Parathyroid adenoma (tissue), 2 donors: Measurements from ENCODE around the gene TPGS2.

Experiments used
- H2AFZ ChIP-seq: fragments of 300-600 bp; sonication (generic); one replicate; pipeline ENCODE4 v1.7.0; 2017; ENCODE audit warnings: antibody characterized with exemption, mild to moderate bottlenecking
- H3K27ac ChIP-seq: fragments of 300-600 bp; sonication (generic); one replicate; pipeline ENCODE4 v1.7.0; 2017
- H3K27me3 ChIP-seq: fragments of 300-600 bp; sonication (generic); one replicate; pipeline ENCODE4 v1.7.0; 2017; ENCODE audit warnings: low read length; ENCODE audit not compliant: control insufficient read depth, insufficient read depth
- H3K36me3 ChIP-seq: fragments of 300-600 bp; sonication (generic); one replicate; pipeline ENCODE4 v1.7.0; 2017; ENCODE audit warnings: low read length; ENCODE audit not compliant: control insufficient read depth, insufficient read depth
- H3K4me1 ChIP-seq: fragments of 300-600 bp; sonication (generic); one replicate; pipeline ENCODE4 v1.7.0; 2017; ENCODE audit warnings: control low read depth
- H3K4me2 ChIP-seq: fragments of 300-600 bp; sonication (generic); one replicate; pipeline ENCODE4 v1.7.0; 2017; ENCODE audit warnings: low read length
- H3K4me3 ChIP-seq: fragments of 300-600 bp; sonication (generic); one replicate; pipeline ENCODE4 v1.7.0; 2017; ENCODE audit warnings: low read depth, low read length
- H3K79me2 ChIP-seq: fragments of 300-600 bp; sonication (generic); one replicate; pipeline ENCODE4 v1.7.0; 2017; ENCODE audit warnings: control low read depth
- H3K9ac ChIP-seq: fragments of 300-600 bp; sonication (generic); one replicate; pipeline ENCODE4 v1.7.0; 2017; ENCODE audit warnings: mild to moderate bottlenecking
- H3K9me3 ChIP-seq: fragments of 300-600 bp; sonication (generic); one replicate; pipeline ENCODE4 v1.7.0; 2017; ENCODE audit warnings: low read length; ENCODE audit not compliant: control insufficient read depth
- TF ChIP-seq, protein P1 (sequence below): fragments of 300-600 bp; sonication (generic); IDR thresholded peaks from one replicate; pipeline ENCODE4 v1.7.0; 2017; ENCODE audit warnings: antibody characterized with exemption, mild to moderate bottlenecking
- donor health status: primary hyperparathyroidism.

TPGS2 gene

DNA sequence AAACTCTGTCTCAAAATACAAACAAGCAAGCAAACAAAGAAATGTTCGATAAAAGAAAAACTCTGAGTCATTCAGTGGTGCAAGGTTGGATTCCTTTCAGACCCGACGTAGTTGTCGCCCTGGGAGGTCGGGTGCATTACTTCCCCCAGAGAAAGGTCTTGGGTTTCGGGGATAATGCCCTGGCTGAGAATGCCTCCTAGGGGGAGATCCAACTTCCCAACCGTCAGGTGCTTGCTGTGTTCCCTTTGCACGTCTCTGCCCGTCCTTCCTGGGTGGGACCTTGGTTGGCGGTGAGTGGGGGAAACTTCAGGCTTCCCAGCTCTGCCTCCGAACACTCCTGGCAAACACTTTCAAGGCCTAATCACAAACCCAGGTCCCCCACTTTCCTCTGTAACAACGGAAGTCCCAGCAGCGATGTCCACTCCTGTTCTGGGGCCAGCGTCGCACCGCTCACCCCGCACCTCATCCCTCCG, 609 bp downstream of the TPGS2 start:
- Histone ChIP-seq H3K4me1 (no peaks in the 10 kb centered on the region), H2AFZ (peak overlapping the region; percentile 95), H3K27me3 (no peaks in the 10 kb centered on the region), H3K79me2 (peaks cover 3% of the 10 kb centered on the region), H3K27ac (peak overlapping the region; percentile 73), H3K9me3 (no peaks in the 10 kb centered on the region), H3K4me2 (peak overlapping the region; percentile 96), H3K4me3 (peak overlapping the region; percentile 81), H3K9ac (no peak overlapping the region), H3K36me3 (no peaks in the 10 kb centered on the region)
- TF ChIP-seq, protein P1, sequence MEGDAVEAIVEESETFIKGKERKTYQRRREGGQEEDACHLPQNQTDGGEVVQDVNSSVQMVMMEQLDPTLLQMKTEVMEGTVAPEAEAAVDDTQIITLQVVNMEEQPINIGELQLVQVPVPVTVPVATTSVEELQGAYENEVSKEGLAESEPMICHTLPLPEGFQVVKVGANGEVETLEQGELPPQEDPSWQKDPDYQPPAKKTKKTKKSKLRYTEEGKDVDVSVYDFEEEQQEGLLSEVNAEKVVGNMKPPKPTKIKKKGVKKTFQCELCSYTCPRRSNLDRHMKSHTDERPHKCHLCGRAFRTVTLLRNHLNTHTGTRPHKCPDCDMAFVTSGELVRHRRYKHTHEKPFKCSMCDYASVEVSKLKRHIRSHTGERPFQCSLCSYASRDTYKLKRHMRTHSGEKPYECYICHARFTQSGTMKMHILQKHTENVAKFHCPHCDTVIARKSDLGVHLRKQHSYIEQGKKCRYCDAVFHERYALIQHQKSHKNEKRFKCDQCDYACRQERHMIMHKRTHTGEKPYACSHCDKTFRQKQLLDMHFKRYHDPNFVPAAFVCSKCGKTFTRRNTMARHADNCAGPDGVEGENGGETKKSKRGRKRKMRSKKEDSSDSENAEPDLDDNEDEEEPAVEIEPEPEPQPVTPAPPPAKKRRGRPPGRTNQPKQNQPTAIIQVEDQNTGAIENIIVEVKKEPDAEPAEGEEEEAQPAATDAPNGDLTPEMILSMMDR, result no peak

- H3K9me3 ChIP-seq, result no peaks in the 10 kb centered on the region
- H3K79me2 ChIP-seq, result peaks cover 3% of the 10 kb centered on the region
- H3K4me1 ChIP-seq, result no peaks in the 10 kb centered on the region
- no peak overlapping the region for H2AFZ ChIP-seq
- H3K4me2 ChIP-seq, result no peak overlapping the region
- H3K27ac ChIP-seq, result no peak overlapping the region
- no peak overlapping the region for H3K4me3 ChIP-seq
- H3K27me3 ChIP-seq, result no peaks in the 10 kb centered on the region
- TF ChIP-seq, protein P1, result no peak
- no peaks in the 10 kb centered on the region for H3K36me3 ChIP-seq
- H3K9ac ChIP-seq, result no peak overlapping the region
These were observed 2.2 kb downstream of the TPGS2 start for GRCh38 chr18:36826556-36826955.

DNA sequence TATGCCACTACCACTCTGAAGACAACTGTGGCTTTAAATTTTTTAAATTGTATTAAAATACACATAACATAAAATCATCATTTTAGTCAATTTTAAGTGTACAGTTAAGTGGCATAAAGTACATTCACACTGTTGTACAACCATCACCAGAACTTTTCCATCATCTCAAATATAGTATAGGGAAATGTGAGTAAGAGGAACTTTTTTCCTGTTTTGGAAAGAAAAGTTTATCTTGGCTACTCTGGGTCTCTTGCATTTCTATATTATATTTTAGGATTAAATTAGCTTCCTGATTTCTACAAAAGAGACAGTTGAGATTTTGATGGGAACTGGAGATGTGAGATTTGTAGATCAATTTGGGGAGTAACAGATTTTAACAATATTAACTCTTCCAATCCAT, 3.3 kb downstream of the TPGS2 start:
- no peaks in the 10 kb centered on the region for H3K36me3 ChIP-seq
- no peaks in the 10 kb centered on the region for H3K27me3 ChIP-seq
- H3K9ac ChIP-seq, result no peak overlapping the region
- peaks cover under 1% of the 10 kb centered on the region for H3K79me2 ChIP-seq
- TF ChIP-seq, protein P1, result no peak
- H3K9me3 ChIP-seq, result no peaks in the 10 kb centered on the region
- no peak overlapping the region for H2AFZ ChIP-seq
- no peak overlapping the region for H3K4me3 ChIP-seq
- H3K4me1 ChIP-seq, result no peaks in the 10 kb centered on the region
- no peak overlapping the region for H3K27ac ChIP-seq
- no peak overlapping the region for H3K4me2 ChIP-seq

DNA sequence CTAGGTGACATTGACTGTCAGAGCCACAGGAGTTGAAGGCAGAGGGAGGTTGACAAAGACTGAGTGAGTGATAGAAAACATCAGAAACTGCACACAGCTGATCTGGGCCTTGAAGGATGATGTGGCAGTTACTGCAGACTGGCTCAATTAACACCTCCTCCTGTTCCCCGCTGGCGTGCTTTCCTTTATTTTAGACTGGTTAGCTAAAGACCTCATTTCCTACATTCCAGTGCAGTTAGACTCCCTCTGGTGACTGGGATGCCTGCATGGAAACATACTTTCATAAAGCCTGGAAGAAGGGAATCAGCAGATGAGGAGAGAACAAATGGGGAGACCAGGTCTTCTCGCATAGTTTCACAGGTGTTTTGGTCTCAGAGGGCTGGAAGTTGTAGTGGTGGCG, 7.1 kb downstream of the TPGS2 start:
- Histone ChIP-seq H3K27me3 (no peaks in the 10 kb centered on the region), H3K4me3 (no peak overlapping the region)

GRCh38 chr18:36819621-36820020, 9.2 kb downstream of the TPGS2 start:
- no peak overlapping the region for H3K4me2 ChIP-seq
- no peak overlapping the region for H3K9ac ChIP-seq
- no peaks in the 10 kb centered on the region for H3K36me3 ChIP-seq
- H3K4me1 ChIP-seq, result no peaks in the 10 kb centered on the region
- H2AFZ ChIP-seq, result no peak overlapping the region
- H3K9me3 ChIP-seq, result no peaks in the 10 kb centered on the region
- H3K79me2 ChIP-seq, result no peaks in the 10 kb centered on the region
- H3K27ac ChIP-seq, result no peak overlapping the region
- TF ChIP-seq, protein P1, result no peak
- no peak overlapping the region for H3K4me3 ChIP-seq
- H3K27me3 ChIP-seq, result no peaks in the 10 kb centered on the region

More for the DNA sequence above, 7.1 kb downstream of the TPGS2 start:
- Histone ChIP-seq H3K79me2 (no peaks in the 10 kb centered on the region), H3K9me3 (no peaks in the 10 kb centered on the region), H3K36me3 (no peaks in the 10 kb centered on the region), H3K4me1 (no peaks in the 10 kb centered on the region), H2AFZ (no peak overlapping the region), H3K27ac (no peak overlapping the region), H3K9ac (no peak overlapping the region), H3K4me2 (no peak overlapping the region)
- TF ChIP-seq, protein P1, result no peak
